Activated T-cell treated with anti-CD3 and anti-CD28 coated beads, Interleukin-2, amount 50 U/mL, for 4 hours (primary cell): ENCODE measurements around the gene CAPN11. TPM values are rescaled to one million over a fixed set of nuclear protein-coding genes. Genes with fewer than 3 reads are reported as not detected.

ENCODE experiments used
- total RNA-seq, 3 donors: library from RNA; stranded (reverse); gene quantifications; one replicate each; pipeline ENCODE4 v1.2.1, GENCODE V29; 2021

Gene CAPN11
- total RNA-seq, 3 donors from 2014 or later, result 0.68 TPM; not detected in 2

Other genes starting within 250 kb of the CAPN11 start
- 10 to 100 TPM; 51.0 to 87.9 (median 56.6) TPM for gene MRPL14, start 31.4 kb upstream of the CAPN11 start, total RNA-seq
- gene TMEM63B, start 31.3 kb upstream of the CAPN11 start, total RNA-seq, result 10 to 100 TPM; 17.4 to 22.6 (median 17.5) TPM
- gene MYMX, start 58.1 kb downstream of the CAPN11 start, total RNA-seq, result not detected
- 100 to 1,000 TPM; 165 to 199 (median 181) TPM for gene SLC29A1, start 64.8 kb downstream of the CAPN11 start, total RNA-seq
- gene HSP90AB1, start 88.3 kb downstream of the CAPN11 start, total RNA-seq, result 1,000 to 10,000 TPM; 3,050 to 3,190 (median 3,088) TPM
- 10 to 100 TPM; 35.0 to 42.5 (median 40.8) TPM for gene SLC35B2, start 98.7 kb downstream of the CAPN11 start, total RNA-seq
- gene NFKBIE, start 106.7 kb downstream of the CAPN11 start, total RNA-seq, result 10 to 100 TPM; 30.0 to 36.4 (median 33.1) TPM
- under 1 TPM in 2 of 3 donors, not detected in 1; 0.03 to 0.05 TPM for gene TMEM151B, start 111.6 kb downstream of the CAPN11 start, total RNA-seq
- 10 to 100 TPM; 29.4 to 31.5 (median 29.8) TPM for gene AARS2, start 154.5 kb downstream of the CAPN11 start, total RNA-seq
- gene SPATS1, start 183.8 kb downstream of the CAPN11 start, total RNA-seq, result not detected
- 10 to 100 TPM; 23.5 to 24.5 (median 23.9) TPM for gene CDC5L, start 228.9 kb downstream of the CAPN11 start, total RNA-seq